Activated effector memory CD4-positive, alpha-beta T cell treated with Interleukin-2 at 50 U/mL for 16 hours (primary cell): Measurements from ENCODE around the gene GCC2.
"Not testable (repeated sequence)": the region's sequence is repeated elsewhere in the genome, so short reads cannot be mapped to it uniquely, and the experiment has no call there.

ENCODE experiments used
- DNase-seq: peaks from one replicate; pipeline ENCODE4 v3.0.0-alpha.2; 2020

The GCC2 gene

DNA sequence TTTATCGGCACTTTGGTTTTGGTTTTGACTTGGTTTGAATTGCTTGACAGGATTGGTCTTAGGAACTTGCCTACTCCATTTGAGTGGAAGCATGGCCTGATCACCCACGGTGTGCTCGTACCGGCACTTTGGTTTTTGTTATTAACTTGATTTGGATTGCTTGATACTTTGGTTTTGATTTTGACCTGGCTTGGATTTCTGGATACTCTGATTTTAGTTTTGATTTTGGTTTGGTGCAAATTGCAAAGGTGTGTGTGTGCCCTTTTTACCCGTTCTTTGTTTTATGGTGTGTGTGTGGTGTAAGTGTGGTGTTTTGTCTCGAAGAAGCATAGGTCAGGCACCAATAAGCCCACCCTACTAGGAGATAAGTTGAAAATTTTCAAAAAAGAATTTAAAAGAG lies 75.7 kb downstream of the GCC2 start:
- not testable (repeated sequence) for DNase-seq

DNA sequence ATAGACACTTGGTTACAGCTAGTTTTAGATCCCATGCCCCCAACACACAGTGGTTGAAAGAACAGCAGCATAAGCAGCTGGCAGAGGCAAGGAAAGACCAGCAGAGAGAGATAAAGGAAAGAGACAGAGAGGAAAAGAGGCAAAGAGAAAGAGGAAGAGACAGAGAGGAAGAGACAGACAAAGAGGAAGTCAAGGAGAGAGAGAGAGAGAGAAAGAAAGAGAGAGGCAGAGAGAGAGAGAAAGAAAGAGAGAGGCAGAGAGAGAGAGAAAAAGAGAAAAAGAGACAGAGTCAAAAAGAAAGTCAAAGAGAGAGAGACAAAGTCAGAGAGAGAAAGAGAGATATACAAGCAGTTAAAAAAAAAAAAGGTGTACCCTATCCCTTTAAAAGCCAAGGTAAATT lies 76.3 kb downstream of the GCC2 start:
- not testable (repeated sequence) for DNase-seq

GRCh38 chr2:108531674-108532055 lies 82.7 kb downstream of the GCC2 start:
- no peak for DNase-seq

DNA sequence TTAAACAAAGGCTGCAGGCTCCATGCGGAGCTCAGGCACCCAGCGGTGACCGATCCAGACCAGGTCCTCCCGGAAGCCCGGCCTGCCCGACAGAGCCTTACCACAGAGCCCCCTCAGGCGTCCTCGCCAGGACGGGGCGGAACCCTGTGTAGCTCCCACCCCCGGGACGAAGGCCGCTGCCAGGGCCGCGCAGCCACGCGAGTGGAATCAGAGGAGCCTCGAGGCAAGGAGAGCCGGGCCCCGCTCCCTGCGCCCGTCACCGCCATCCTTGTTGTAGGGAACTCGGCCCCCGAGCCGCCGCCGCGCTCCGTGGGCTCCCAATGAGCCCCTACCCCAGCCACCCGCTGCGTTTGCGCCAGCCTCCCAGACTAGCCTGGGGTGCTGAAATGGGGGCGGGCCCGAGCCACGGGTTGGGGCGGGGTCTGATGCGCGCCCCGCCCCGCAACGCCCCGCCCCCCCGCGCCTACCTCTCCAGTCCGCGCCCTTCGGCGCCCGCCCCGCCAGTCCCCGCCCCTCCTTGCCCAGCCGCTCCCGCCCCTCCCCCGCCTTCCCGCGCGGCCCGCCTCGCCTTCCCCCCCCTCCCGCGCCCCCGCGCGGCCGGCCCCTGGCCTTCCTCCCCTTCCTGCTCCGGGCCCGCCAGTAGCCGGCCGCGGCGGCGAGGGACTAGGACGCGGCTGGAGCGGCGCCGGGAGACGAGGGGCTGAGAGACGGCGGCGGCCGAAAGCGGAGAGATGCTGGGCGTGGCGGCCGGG lies 85.0 kb downstream of the GCC2 start, which contains the start of gene LIMS1:
Gene LIMS1 (plus strand): TSS at position 639 of the 752 bp plus-strand sequence. CDS start 93 bp downstream, at position 732.
- peak; percentile 76 for DNase-seq

DNA sequence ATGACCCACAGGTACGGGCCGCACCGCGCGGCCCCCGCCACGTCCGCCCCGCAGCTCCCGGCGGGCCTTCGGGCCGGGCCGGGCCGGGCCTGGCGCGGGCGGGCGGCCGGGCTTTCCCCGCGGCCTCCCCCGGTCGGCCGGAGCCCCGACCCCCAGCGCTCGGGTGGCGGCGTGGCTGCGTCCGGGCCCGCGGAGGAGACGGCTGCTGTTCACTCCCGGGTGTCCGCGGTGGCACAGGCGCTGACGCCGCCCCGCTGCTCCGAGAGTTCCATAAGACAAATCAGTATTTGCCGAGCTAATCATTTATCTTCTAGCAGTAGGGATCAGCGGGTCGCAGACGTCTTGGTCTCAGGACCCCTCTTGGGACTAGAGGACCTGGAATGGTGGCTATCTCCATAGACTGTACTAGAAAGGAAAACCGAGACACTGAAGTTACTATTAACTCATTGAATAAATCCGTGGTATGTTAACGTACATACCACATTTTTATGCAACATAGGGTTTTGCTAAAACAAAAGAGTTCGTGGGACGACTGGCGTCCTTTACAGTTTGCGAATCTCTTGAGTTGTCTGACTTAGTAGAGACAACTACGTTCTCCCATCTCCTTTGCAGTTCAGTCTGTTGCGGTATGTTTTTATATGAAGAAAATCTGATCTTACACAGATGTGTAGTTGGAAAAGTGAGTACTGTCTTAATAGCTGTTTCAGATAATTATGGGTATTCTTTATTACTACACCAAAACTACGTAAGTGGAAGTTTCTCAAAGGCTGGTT lies 85.8 kb downstream of the GCC2 start:
- DNase-seq: peak; percentile 13

DNA sequence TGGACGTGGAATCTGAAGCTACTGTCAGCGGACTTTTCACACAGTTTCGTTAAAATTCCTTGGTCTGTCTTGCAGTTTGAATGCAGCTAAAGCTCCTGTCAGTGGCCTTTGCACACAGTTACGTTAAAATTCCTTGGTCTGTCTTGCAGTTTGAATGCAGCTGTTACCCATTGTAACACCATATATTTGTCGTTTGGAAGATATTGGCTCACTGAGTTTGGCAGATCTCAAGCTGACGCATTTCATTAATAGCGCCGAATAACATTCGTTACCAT lies 86.3 kb downstream of the GCC2 start:
- DNase-seq: no peak

DNA sequence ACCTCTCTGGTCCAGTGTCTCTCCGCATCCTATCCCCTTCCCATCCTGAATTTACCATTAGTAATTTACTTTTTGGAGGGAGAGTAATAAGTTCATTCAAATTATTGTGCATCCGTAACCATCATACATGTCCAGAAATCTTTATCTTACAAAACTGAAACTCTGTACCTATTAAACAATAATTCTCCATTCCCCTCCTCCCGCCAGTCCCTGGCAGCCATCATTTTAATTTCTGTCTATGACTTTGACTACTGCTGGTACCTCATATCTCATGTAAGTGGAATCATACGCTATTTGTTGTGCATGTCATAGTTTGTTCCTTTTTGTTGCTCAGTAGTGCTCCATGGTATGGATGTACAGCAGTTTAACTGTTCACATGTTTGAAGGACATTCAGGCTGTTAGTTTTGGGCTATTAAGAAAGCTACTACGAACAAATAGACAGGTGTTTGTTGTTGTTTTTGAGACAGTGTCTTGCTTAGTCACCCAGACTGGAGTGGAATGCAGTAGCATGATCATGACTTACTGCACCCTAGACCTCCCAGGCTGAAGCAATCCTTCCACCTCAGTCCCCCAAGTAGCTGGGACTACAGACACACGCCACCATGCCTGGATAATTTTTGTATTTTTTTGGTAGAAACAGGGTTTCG lies 87.3 kb downstream of the GCC2 start:
- DNase-seq: no peak

- DNase-seq: no peak
These were observed 87.9 kb downstream of the GCC2 start for GRCh38 chr2:108536911-108537310.

DNA sequence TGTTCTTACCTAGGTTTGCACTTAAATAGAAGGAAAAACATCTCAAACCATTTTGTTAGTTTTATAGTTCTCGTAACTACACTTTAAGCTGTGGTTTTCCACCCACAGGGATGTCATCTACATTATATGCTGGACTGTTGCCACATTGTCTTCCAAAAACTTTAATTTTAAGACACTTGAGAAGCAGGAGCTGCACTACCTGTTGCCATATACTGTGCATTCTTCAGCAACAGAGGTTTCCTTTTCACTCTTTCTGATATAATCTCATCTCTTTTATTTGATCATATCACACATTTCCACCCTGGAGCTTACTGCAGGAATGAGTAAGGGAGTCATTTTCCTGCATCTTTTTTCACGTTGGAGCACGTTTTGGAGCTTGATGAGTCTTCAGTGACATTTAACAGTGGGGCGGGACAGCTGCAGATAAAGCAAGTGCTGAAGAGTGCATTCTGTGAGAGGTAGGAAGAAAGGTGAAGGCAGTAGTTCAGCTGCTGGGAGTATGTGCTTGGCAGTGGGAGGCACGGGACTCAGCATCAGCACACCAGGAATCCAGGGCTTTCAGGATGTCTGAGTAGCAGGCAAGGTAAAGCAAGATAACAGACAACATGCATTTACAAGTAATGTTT lies 89.1 kb downstream of the GCC2 start:
- DNase-seq: no peak

DNA sequence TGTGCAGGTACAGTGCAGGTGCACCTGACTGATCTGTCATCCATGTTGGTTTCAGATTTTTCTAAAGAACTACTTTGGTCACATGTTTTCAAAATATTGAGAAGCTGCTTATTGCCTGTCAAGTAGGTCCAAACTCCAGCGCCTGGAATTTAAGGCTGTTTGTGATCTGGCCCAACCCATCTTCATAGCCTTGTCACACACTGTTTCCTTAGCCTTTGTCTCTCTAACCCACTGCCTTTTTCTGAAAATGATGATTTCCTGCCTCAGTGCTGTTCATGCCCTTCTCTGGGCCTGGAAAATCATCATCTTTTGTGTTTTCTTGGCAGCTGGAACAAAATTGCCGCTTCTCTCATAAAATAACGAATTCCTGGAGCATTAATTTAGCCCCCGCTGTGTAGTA lies 92.4 kb downstream of the GCC2 start:
- no peak for DNase-seq

DNA sequence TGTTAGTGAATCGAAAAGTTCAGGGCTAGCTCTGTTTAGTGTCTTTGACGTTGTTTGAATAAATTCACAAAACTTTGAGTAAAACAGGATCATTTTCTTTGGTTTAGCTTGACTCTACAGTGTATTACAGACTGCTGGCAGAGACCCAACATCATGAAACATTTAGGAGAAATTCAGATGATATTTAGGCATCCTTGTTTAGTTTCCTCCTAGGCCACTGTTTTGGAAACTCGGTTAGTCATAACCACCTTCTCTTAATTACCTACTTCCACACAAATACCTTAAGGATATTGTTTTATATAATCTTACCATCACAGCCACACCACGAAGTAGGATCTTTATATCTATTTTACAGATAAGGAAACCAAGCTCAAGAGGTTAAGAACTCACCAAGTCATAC lies 93.1 kb downstream of the GCC2 start:
- no peak for DNase-seq

- DNase-seq: no peak
These were observed 98.6 kb downstream of the GCC2 start for GRCh38 chr2:108547606-108548005.

- no peak for DNase-seq
These were observed 99.4 kb downstream of the GCC2 start for GRCh38 chr2:108548208-108549003.

DNA sequence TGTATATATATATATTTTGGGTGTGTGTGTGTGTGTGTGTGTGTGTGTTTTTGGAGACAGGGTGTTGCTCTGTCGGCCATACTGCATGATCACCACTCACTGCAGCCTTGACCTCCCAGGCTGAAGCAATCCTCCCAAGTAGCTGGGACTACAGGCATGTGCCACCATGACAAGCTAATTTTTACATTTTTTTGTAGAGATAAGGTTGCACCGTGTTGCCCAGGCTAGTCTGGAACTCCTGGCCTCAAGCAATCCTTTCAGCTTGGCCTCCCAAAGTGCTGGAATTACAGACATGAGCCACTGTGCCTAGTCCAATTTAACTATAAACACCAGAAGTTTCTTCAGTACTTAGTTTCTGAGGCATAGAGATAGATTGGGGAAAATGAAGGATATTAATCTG lies 103.6 kb downstream of the GCC2 start:
- DNase-seq: no peak

DNA sequence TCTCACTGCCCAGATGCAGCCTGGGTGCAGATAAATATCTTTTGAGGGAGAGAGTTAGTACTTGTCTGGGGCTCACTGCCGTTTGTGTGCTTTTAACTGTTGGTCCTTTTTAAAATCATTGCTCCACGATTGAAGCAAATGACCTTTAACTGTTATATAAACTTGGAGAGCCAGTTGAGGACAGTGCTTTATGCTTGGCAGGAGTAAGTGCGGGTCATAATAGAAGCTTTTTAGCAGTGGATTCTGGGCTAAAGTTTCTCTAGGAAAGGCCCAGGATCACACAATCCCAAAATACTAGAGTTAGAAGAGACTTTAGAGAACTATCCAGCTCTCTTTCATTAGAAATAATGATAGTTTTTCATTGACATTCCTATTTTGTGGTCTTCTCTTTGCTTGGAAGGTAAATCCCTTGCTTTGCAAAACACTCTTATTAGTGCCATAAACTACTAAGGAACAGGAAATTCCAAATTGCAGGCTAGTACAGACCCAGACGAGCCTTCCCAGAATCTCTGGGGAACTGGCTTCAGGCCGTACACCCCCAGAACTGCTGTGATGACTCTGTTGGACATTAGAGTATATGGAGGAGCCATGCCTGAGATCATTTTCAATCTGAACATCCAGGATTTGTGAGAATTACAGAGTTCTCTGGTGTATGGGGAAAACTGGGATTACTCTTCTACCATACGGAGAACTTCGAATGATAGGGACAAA lies 104.4 kb downstream of the GCC2 start:
- DNase-seq: no peak

DNA sequence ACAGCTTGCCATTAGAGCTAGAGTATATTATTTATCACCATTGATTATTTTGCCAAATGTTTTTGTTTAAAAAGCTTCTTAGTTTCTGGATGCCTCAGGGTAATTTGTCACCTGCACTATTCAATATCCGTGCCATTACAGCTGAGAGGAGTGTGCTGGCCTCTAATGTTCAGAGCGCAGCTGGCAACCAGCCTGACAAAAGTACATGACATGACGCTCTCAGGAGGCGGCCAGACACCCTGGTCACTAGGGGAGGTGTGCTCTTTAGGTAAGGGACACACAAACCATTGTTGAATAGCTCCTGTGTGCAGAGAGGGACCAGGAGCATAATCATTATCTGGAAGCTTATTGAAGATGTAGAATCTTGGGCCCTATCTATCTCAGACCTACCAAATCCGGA lies 105.5 kb downstream of the GCC2 start:
- DNase-seq: no peak

- DNase-seq: no peak
These were observed 106.6 kb downstream of the GCC2 start for GRCh38 chr2:108555572-108555971.

DNA sequence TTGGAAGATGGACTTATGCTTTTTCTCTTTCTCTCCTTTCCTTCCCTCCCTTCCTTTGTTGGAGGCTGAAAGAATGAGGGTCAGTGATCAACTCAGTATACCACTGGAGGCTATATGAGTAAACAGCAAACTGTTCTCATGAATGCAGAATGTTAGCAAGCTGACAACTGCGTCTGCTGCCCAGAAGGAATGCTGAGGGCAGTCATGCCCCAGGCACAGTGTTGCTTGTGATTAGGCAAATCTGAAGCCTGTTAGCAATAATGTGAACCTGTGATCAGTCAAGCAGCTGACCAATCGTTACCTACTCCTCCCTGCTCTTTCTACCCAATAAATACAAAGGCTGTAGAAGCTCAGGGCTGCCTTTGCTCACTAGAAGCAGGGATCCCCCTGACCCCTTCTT lies 107.6 kb downstream of the GCC2 start:
- DNase-seq: not testable (repeated sequence)
